ENCODE data around the gene RSU1.

GRCh38 chr10:16712883-16713282 is 104.3 kb downstream of the RSU1 start:
- no peak for TF ChIP-seq CTCF (IDR thresholded peaks at IDR 0.05)
- TF ChIP-seq POLR2AphosphoS5 (IDR thresholded peaks at IDR 0.05) = no peak
- TF ChIP-seq POLR2A (IDR thresholded peaks at IDR 0.05) = no peak
- TF ChIP-seq EP300 (IDR thresholded peaks at IDR 0.05) = no peak

Data from suprapubic skin (tissue), 4 donors.